NCI-H2029 treated with DMSO at 0.1 percent for 48 hours (cell line): ENCODE results near the gene PLA2G4B.

ENCODE experiments used
- DNase-seq: peaks from one replicate; lab custom pipeline; 2025; lab: John Stamatoyannopoulos, UW

Gene PLA2G4B, protein sequence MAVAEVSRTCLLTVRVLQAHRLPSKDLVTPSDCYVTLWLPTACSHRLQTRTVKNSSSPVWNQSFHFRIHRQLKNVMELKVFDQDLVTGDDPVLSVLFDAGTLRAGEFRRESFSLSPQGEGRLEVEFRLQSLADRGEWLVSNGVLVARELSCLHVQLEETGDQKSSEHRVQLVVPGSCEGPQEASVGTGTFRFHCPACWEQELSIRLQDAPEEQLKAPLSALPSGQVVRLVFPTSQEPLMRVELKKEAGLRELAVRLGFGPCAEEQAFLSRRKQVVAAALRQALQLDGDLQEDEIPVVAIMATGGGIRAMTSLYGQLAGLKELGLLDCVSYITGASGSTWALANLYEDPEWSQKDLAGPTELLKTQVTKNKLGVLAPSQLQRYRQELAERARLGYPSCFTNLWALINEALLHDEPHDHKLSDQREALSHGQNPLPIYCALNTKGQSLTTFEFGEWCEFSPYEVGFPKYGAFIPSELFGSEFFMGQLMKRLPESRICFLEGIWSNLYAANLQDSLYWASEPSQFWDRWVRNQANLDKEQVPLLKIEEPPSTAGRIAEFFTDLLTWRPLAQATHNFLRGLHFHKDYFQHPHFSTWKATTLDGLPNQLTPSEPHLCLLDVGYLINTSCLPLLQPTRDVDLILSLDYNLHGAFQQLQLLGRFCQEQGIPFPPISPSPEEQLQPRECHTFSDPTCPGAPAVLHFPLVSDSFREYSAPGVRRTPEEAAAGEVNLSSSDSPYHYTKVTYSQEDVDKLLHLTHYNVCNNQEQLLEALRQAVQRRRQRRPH

GRCh38 chr15:41838400-41838897 lies at the start of gene PLA2G4B:
PLA2G4B (plus strand) TSS chr15:41838847; CDS start chr15:41838914, 67 bp downstream.
- DNase-seq, result peak; percentile 67

- DNase-seq, result no peak
These were observed 49.4 kb upstream of the PLA2G4B start for GRCh38 chr15:41789236-41789635.

DNA sequence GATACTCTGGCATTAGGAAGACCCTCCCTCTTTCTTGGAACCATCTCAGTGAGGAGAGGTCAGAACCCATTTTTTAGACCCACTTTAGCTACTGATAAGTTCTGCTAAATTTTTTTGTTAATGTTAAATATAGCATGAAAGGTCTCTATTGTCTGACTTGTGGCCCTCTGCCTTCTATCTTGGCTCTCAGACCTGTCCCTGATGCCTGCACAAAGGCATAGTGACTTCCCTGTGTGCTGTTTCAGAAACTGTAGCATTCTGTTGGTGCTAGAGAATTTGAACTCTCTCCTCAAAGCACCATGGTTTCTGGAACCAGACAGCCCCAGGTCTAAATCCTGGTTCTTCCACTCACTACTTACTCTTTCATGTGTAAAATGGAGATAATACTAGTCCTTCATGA lies 49.0 kb upstream of the PLA2G4B start:
- DNase-seq, result no peak

- no peak for DNase-seq
These were observed 48.5 kb upstream of the PLA2G4B start for GRCh38 chr15:41790169-41790568.

- DNase-seq, result no peak
These were observed 47.7 kb upstream of the PLA2G4B start for GRCh38 chr15:41790756-41791546.

DNA sequence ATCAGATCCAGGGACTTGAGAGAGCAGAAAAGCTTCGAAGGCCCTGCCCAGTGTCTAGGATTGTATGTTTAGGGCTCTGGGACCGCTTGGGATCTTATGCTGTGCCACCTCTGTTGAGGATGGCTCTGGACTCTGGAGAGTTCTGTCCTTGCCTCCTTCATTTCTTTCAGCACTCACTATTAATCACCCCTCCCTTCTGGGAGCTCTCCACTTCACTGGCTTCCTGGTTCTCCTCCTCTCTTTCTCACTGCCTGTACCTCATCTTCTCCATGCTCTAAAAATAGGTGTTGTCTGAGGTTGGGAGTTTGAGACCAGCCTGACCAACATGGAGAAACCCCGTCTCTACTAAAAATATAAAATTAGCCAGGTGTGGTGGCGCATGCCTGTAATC lies 47.1 kb upstream of the PLA2G4B start:
- no peak for DNase-seq

DNA sequence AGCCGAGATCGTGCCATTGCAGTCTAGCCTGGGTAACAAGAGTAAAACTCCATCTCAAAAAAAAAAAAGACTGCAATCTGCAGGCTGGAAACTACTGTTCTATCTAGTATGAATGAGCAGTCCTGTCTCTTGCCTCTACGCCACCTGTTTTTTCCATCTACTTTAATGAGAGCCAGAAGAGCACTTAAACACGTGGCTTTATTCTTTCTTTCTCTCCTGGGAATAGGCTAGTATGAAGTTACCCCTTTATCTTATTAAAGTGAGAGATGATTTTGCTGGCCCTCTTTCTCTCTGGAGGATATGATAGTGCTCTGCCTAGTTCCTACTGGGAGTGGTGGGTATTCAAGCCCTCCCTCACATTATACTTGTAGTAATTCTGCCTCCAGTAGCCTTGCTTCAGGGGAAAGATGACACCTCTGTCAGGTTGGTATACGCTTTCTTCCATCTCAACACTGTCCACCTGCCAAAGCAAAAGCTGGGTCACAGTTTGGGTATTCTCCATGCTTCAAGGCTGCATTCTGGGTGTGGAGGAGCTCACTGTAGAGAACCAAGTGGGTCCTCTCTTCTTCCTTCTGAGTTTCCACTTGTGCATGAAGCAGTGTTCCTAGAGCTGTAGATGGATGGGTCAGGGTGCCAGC lies 46.5 kb upstream of the PLA2G4B start:
- no peak for DNase-seq

- no peak for DNase-seq
These were observed 44.6 kb upstream of the PLA2G4B start for GRCh38 chr15:41794081-41794480.

- no peak for DNase-seq
These were observed 42.4 kb upstream of the PLA2G4B start for GRCh38 chr15:41795996-41796856.

DNA sequence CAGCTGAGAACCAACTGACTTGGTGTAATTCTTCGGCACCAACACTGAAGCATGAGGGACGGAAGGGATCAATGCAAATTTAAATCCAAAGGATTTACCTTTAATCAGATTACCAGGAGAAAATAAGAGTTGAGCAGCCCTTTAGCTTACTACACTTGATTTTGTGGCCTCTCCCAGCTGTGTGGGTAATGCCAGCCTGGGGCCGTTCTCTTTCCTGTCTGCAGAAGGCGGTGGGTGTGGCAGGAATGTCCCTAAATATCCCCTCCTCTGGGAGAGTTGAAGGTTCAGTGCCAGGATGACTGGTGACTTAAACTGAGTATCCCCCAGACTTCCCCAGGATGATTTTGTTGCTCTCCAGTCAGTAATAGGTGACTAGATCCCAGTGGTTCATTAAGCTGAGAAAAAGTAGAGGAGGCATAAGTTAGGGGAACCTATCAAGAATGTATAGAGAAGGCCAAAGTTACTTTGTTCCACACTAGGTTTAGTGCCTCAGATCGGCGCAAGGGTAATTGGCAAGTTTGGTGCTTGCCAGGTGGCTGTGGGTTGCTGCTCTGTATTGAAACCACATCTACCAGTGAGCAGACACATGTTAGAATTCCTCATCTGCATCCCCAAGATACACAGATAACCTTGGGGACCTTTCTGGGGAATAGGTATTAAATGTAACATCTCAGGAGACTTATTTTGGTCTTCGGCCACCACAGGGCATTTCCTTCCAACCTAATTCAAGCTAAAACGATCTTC lies 41.3 kb upstream of the PLA2G4B start:
- no peak for DNase-seq

GRCh38 chr15:41798607-41799487 lies 39.8 kb upstream of the PLA2G4B start:
- no peak for DNase-seq

DNA sequence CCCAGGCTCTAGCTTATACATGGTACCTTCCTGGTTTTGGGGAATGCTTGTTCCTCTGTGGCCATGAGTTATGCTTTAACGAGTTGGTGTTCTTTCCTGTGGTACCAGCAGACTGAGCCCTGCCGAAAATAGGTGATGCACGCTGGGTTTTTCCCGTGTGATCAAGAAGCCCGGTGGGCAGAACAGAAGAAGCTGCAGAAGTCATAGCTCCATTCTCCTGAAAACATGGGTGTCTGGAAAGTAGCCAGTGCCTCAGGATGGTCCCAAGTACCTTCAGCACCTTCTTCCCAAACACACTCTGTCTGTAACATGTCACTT lies 39.2 kb upstream of the PLA2G4B start:
- no peak for DNase-seq

- DNase-seq, result no peak
These were observed 37.5 kb upstream of the PLA2G4B start for GRCh38 chr15:41801185-41801584.

- no peak for DNase-seq
These were observed 36.7 kb upstream of the PLA2G4B start for GRCh38 chr15:41801850-41802455.

DNA sequence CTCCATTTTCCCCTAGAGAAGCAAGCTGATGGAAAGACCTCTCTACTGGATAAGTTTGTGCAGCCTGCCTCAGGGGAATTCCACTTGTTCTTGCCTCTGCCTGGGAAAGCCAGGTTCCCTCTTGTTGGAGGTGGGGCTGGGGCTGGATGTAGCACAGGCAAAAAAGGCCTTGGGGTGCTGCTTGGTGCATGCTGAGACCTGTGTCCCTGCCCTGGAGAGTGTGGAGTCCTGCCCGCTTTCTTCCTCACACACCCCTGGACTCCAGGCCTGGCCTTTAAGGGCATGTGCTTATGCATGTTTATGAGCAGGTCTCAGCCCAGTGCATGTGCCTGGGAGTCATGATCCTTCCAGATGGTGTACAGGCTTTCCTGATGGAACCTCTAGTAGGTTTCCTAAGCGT lies 34.3 kb upstream of the PLA2G4B start:
- no peak for DNase-seq

DNA sequence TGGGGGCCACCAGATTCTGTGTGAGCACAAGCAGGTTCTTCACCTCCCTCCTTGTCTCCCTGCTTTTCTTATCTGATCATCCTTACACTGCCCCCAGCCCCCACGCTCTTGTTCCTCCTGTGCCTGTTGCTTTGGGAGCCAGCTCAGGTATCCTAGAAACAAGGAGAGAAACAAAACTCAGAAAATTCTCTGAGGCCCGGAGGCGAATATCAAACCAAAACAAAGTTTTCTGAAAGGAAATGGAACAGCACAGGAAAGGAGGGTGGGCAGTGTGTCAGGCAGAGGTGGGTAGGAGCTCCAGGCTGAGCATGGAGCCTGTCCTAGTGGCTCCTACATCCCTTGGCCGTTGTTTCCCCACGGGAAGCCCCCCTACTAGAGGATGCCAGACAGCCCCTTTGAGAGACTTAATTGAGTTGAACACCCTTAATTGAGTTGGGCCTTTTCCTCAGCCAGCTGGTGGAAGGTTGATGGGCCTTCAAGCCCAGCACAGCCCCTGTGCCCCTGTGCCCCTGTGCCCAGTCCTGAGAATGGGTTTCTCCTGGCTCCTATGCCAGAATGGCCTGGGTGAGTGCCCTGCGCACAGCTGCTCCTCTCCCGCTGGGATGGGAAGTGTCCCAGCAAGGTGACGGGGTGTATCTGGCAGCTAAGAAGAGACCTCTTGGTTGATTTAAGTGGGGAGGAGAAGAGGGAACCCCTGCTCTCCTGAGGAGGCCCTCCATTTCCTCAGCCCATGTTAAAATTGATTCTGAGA lies 33.6 kb upstream of the PLA2G4B start:
- DNase-seq, result no peak

GRCh38 chr15:41805711-41806110 lies 32.9 kb upstream of the PLA2G4B start:
- no peak for DNase-seq
